Adipocyte (in vitro differentiated cells): ENCODE results near the gene PRAME.
A peak's percentile ranks its signal among the peaks of the same experiment; 100 is the strongest.

Source experiments
- DNase-seq: peaks from one replicate; pipeline ENCODE4 v3.0.0-alpha.2; 2015; ENCODE audit warnings: low read depth
- H3K27me3 ChIP-seq: replicated peaks from 2 replicates; pipeline ENCODE4 v1.7.0; 2013; ENCODE audit warnings: mild to moderate bottlenecking, low read length, moderate library complexity; ENCODE audit not compliant: control insufficient read depth, insufficient read depth
- H3K36me3 ChIP-seq: 2 replicates; pipeline ENCODE4 v1.7.0; 2013; ENCODE audit warnings: low read length, mild to moderate bottlenecking, moderate library complexity; ENCODE audit not compliant: control insufficient read depth, insufficient read depth, severe bottlenecking
- H3K4me1 ChIP-seq: 2 replicates; pipeline ENCODE4 v1.7.0; 2013; ENCODE audit warnings: mild to moderate bottlenecking, low read length, moderate library complexity; ENCODE audit not compliant: control insufficient read depth, insufficient read depth
- H3K4me3 ChIP-seq: 2 replicates; pipeline ENCODE4 v1.7.0; 2013; ENCODE audit warnings: mild to moderate bottlenecking, low read length, moderate library complexity
- H3K9ac ChIP-seq: 2 replicates; pipeline ENCODE4 v1.7.0; 2013; ENCODE audit warnings: mild to moderate bottlenecking, low read length, moderate library complexity
- H3K9me3 ChIP-seq: 2 replicates; pipeline ENCODE4 v1.7.0; 2013; ENCODE audit warnings: mild to moderate bottlenecking, low read length, moderate library complexity; ENCODE audit not compliant: control insufficient read depth

The PRAME gene

GRCh38 chr22:22556578-22556977, 2.5 kb downstream of the PRAME start:
- Histone ChIP-seq H3K9me3 (no peaks in the 10 kb centered on the region), H3K36me3 (no peaks in the 10 kb centered on the region), H3K4me3 (no peak overlapping the region), H3K27me3 (peaks cover 10% of the 10 kb centered on the region), H3K9ac (no peak overlapping the region), H3K4me1 (no peaks in the 10 kb centered on the region)
- no peak for DNase-seq

GRCh38 chr22:22555596-22555995, 3.5 kb downstream of the PRAME start:
- Histone ChIP-seq H3K9ac (no peak overlapping the region), H3K9me3 (no peaks in the 10 kb centered on the region), H3K27me3 (peaks cover 10% of the 10 kb centered on the region), H3K36me3 (no peaks in the 10 kb centered on the region), H3K4me1 (no peaks in the 10 kb centered on the region), H3K4me3 (no peak overlapping the region)
- DNase-seq: no peak

GRCh38 chr22:22554587-22555284, 4.3 kb downstream of the PRAME start:
- Histone ChIP-seq H3K9ac (no peak overlapping the region), H3K4me3 (no peak overlapping the region), H3K36me3 (no peaks in the 10 kb centered on the region), H3K27me3 (peaks cover 16% of the 10 kb centered on the region), H3K9me3 (no peaks in the 10 kb centered on the region), H3K4me1 (no peaks in the 10 kb centered on the region)
- no peak for DNase-seq

- H3K4me1 ChIP-seq: no peaks in the 10 kb centered on the region
- no peak overlapping the region for H3K4me3 ChIP-seq
- peaks cover 24% of the 10 kb centered on the region for H3K27me3 ChIP-seq
- peak; percentile 1 for DNase-seq
- no peaks in the 10 kb centered on the region for H3K36me3 ChIP-seq
- H3K9ac ChIP-seq: no peak overlapping the region
- H3K9me3 ChIP-seq: no peaks in the 10 kb centered on the region
Observed at GRCh38 chr22:22553735-22554586, 5.1 kb downstream of the PRAME start.

- Histone ChIP-seq H3K9ac (no peak overlapping the region), H3K4me1 (no peaks in the 10 kb centered on the region), H3K4me3 (no peak overlapping the region), H3K27me3 (peaks cover 27% of the 10 kb centered on the region), H3K9me3 (no peaks in the 10 kb centered on the region), H3K36me3 (no peaks in the 10 kb centered on the region)
- DNase-seq: no peak
Observed at GRCh38 chr22:22553141-22553540, 5.9 kb downstream of the PRAME start.

GRCh38 chr22:22552630-22553029, 6.4 kb downstream of the PRAME start:
- H3K9me3 ChIP-seq: no peaks in the 10 kb centered on the region
- no peak for DNase-seq
- H3K27me3 ChIP-seq: peaks cover 32% of the 10 kb centered on the region
- H3K4me1 ChIP-seq: no peaks in the 10 kb centered on the region
- H3K36me3 ChIP-seq: no peaks in the 10 kb centered on the region
- no peak overlapping the region for H3K4me3 ChIP-seq
- no peak overlapping the region for H3K9ac ChIP-seq

- no peak for DNase-seq
- peaks cover 32% of the 10 kb centered on the region for H3K27me3 ChIP-seq
- H3K9ac ChIP-seq: no peak overlapping the region
- no peaks in the 10 kb centered on the region for H3K36me3 ChIP-seq
- no peak overlapping the region for H3K4me3 ChIP-seq
- H3K4me1 ChIP-seq: no peaks in the 10 kb centered on the region
- no peaks in the 10 kb centered on the region for H3K9me3 ChIP-seq
Observed at GRCh38 chr22:22550789-22551434, 8.2 kb downstream of the PRAME start.

GRCh38 chr22:22548910-22549309, 10.2 kb downstream of the PRAME start:
- H3K4me3 ChIP-seq: no peak overlapping the region
- peaks cover 33% of the 10 kb centered on the region for H3K27me3 ChIP-seq
- H3K36me3 ChIP-seq: no peaks in the 10 kb centered on the region
- no peaks in the 10 kb centered on the region for H3K9me3 ChIP-seq
- no peaks in the 10 kb centered on the region for H3K4me1 ChIP-seq
- no peak for DNase-seq
- H3K9ac ChIP-seq: no peak overlapping the region

GRCh38 chr22:22548317-22548716, 10.7 kb downstream of the PRAME start:
- no peaks in the 10 kb centered on the region for H3K36me3 ChIP-seq
- H3K4me1 ChIP-seq: no peaks in the 10 kb centered on the region
- DNase-seq: no peak
- no peaks in the 10 kb centered on the region for H3K9me3 ChIP-seq
- H3K4me3 ChIP-seq: no peak overlapping the region
- H3K9ac ChIP-seq: no peak overlapping the region
- H3K27me3 ChIP-seq: peaks cover 33% of the 10 kb centered on the region

GRCh38 chr22:22547692-22548300, 11.3 kb downstream of the PRAME start:
- Histone ChIP-seq H3K9ac (no peak overlapping the region), H3K4me3 (no peak overlapping the region), H3K36me3 (no peaks in the 10 kb centered on the region), H3K27me3 (peaks cover 30% of the 10 kb centered on the region), H3K4me1 (no peaks in the 10 kb centered on the region), H3K9me3 (no peaks in the 10 kb centered on the region)
- DNase-seq: no peak

GRCh38 chr22:22547226-22547625, 11.8 kb downstream of the PRAME start:
- no peak for DNase-seq
- Histone ChIP-seq H3K4me3 (no peak overlapping the region), H3K27me3 (peaks cover 30% of the 10 kb centered on the region), H3K36me3 (no peaks in the 10 kb centered on the region), H3K9ac (no peak overlapping the region), H3K4me1 (no peaks in the 10 kb centered on the region), H3K9me3 (no peaks in the 10 kb centered on the region)
